HG02973 (cell line): Measurements from ENCODE around the gene PRKCH.
"Not testable (repeated sequence)": the region's sequence is repeated elsewhere in the genome, so short reads cannot be mapped to it uniquely, and the experiment has no call there.

ENCODE experiments used
- ATAC-seq: cut with Tn5 transposase; IDR thresholded peaks from one replicate; pipeline ENCODE4 v1.9.1; 2021; ENCODE audit warnings: moderate library complexity; ENCODE audit not compliant: unreplicated experiment

Gene PRKCH

GRCh38 chr14:61388173-61388975 lies 67.0 kb downstream of the PRKCH start:
- ATAC-seq: no peak

GRCh38 chr14:61388976-61389576 lies 67.7 kb downstream of the PRKCH start:
- ATAC-seq: no peak

GRCh38 chr14:61391119-61391518 lies 69.7 kb downstream of the PRKCH start:
- ATAC-seq: no peak

- no peak for ATAC-seq
These were observed 70.9 kb downstream of the PRKCH start for GRCh38 chr14:61392297-61392696.

GRCh38 chr14:61394542-61394941 lies 73.2 kb downstream of the PRKCH start:
- ATAC-seq: no peak

- no peak for ATAC-seq
These were observed 73.8 kb downstream of the PRKCH start for GRCh38 chr14:61395115-61395725.

GRCh38 chr14:61396279-61396678 lies 74.9 kb downstream of the PRKCH start:
- no peak for ATAC-seq

- no peak for ATAC-seq
These were observed 75.3 kb downstream of the PRKCH start for GRCh38 chr14:61396694-61397093.

GRCh38 chr14:61397615-61398014 lies 76.2 kb downstream of the PRKCH start:
- ATAC-seq: no peak

GRCh38 chr14:61398221-61398620 lies 76.8 kb downstream of the PRKCH start:
- ATAC-seq: no peak

GRCh38 chr14:61399365-61399764 lies 78.0 kb downstream of the PRKCH start:
- ATAC-seq: no peak

GRCh38 chr14:61401461-61401860 lies 80.1 kb downstream of the PRKCH start:
- ATAC-seq: no peak

- ATAC-seq: no peak
These were observed 82.0 kb downstream of the PRKCH start for GRCh38 chr14:61403411-61403810.

- ATAC-seq: no peak
These were observed 83.3 kb downstream of the PRKCH start for GRCh38 chr14:61404637-61405036.

GRCh38 chr14:61406198-61406597 lies 84.8 kb downstream of the PRKCH start:
- ATAC-seq: no peak

- no peak for ATAC-seq
These were observed 85.3 kb downstream of the PRKCH start for GRCh38 chr14:61406675-61407074.

GRCh38 chr14:61408498-61408897 lies 87.1 kb downstream of the PRKCH start:
- no peak for ATAC-seq

GRCh38 chr14:61409782-61410181 lies 88.4 kb downstream of the PRKCH start:
- no peak for ATAC-seq

GRCh38 chr14:61415934-61416333 lies 94.6 kb downstream of the PRKCH start:
- ATAC-seq: not testable (repeated sequence)

- no peak for ATAC-seq
These were observed 95.2 kb downstream of the PRKCH start for GRCh38 chr14:61416591-61416990.

GRCh38 chr14:61417141-61417540 lies 95.8 kb downstream of the PRKCH start:
- no peak for ATAC-seq

GRCh38 chr14:61417883-61418455 lies 96.6 kb downstream of the PRKCH start:
- ATAC-seq: no peak
